Right ventricle myocardium inferior (tissue), 1 donor: ENCODE results near the gene MYOCOS. TPM values are rescaled to one million over a fixed set of nuclear protein-coding genes. Genes with fewer than 3 reads are reported as not detected.
"Not testable (repeated sequence)": the region's sequence is repeated elsewhere in the genome, so short reads cannot be mapped to it uniquely, and the experiment has no call there.

Experiments used
- ATAC-seq: fragments of 200-7000 bp; cut with Tn5 transposase; one replicate; pipeline ENCODE4 v1.9.1; 2020; ENCODE audit warnings: mild to moderate bottlenecking, moderate library complexity
- DNase-seq: peaks from one replicate; pipeline ENCODE4 v3.0.0; 2021; ENCODE audit errors: missing footprints
- intact Hi-C: fragments of 100-400 bp; cut with DNase I; formaldehyde crosslinking; loops from one replicate; pipeline ENCODE4 v1.11.0; 2022
- total RNA-seq: library from RNA; stranded (reverse); fragmentation: NEBNext Ultra II Directional; extraction: Animal tissue kit (Norgen Biotek cat#: 25700); gene quantifications from one replicate; pipeline ENCODE4 v1.2.1, GENCODE V29; 2021
- donor health status: DM: no; HTN: yes; CAD: no; lungs with severe emphysema.

Gene MYOCOS
- total RNA-seq, 1 donor from 2014 or later = not detected

DNA sequence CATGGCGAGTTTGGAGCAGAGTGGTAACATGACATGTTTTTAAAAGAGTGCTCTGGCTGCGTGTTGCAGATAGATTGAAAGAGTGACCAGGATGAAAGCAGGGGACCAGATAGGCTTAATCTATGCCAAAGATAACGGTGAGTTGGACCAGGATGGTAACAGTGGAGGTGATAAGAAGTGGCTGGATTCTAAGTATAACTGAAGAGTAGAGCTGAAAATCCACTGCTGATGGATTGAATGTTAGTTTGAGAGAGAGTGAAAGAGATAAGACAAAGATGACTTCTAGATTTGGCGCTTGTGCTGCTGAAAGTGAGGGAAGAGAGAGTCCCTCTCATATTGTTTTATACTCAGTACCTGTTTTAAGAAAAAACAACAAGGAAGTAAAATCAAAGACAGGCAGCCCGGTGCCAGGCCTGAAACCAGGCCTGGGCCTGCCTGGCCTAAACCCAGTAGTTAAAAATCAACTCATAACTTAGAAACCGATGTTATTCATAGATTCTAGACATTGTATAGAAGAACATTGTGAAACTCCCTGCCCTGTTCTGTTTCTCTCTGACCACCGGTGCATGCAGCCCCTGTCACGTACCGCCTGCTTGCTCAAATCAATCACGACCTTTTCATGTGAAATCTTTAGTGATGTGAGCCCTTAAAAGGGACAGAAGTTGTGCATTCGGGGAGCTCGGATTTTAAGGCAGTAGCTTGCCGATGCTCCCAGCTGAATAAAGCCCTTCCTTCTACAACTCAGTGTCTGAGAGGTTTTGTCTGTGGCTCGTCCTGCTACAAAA is 6.7 kb upstream of the MYOCOS start:
- DNase-seq, intact Hi-C loops, ATAC-seq: not testable (repeated sequence)

DNA sequence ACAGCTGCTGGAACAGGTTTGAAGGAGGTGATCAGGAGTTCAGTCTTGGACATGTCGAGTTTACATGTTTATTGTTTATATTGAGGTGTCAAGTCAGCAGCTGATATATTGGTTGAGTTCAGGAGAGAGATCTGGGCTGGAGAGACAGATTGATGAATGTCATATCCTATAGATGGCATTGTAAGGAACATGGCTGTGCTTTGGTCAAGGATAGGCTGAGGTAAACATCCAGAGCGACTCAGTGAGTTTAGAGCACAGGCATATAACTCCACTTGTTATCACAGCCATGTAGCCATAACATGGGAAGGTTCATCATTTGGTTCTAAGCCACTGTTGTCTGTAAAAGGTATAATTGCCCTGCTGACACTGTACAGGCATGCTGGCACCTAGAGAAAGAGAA is 5.5 kb upstream of the MYOCOS start:
- intact Hi-C loops = no loop called here
- ATAC-seq (no peak), DNase-seq (no peak)

DNA sequence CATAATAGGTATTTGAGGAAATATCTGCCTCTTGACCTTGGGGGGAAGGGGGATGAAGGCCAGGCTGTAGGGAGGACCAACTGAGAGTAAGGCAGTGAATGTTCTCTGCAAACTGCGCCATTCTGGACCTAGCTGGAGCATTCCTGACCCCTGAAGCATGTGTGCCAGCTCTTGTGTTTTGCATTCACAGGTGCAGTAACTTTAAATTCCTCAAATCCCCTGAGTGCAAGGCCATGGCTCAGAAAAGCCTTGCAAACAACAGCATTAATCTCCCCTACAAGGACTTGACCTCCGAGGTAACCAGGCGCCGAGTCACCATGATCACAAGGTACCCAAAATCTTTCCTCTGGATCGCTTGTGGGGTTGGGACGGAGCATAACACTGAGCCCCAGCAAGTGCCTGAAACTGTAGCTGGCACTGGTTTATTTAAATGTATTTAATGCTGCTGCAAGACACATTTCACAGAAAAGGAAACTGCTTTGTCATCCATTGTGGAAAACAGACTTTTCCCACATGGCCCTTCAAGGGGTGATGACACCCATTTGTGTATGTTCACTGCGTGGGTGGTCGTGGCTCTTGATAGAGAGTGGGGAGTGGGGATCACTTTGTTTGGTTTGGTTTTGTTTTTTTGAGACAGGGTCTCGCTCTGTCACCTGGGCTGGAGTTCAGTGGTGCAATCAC is 1.7 kb downstream of the MYOCOS start:
- no peak for DNase-seq
- intact Hi-C loops = no loop called here
- no peak for ATAC-seq

DNA sequence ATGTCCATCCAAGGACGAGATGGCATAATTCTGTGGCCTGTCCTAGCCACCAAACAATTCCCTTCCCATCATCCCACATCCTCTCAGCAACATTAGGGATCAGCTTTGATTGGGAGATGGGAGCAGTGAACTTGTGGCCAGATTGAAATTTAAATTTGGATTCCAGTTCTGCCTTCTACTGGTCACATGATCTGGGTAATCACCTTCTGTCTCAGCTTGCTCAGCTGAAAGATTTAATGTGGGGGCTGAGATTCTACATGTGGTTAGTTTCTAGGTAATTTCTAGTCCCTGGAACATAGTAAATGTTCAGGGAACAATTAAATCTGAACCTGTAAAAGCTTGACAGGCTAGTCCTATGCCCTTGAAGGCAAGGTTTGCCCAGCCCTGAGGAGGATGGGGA is 3.2 kb downstream of the MYOCOS start:
- intact Hi-C loops = no loop called here
- ATAC-seq = no peak
- no peak for DNase-seq

DNA sequence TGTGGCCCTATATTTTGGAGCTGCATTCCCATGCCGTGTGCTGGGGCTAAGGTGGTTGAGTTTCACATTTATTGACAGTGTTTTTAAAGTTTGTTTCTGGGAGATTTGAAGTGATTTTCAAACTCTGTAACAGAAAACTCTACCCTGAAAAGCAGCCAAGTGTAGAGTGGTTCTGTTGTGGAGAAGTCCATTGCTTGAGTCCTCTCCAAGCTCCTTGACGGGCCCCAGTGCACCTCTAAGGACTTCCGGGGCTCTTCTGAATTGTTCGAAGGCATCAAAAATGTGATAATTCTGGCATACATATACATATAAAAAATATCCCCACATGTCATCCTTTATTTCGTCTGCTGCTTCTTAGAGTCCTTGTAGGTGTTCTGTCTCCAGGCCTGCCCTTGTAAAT is 5.0 kb downstream of the MYOCOS start:
- DNase-seq = no peak
- ATAC-seq = no peak
- intact Hi-C loops = no loop called here

DNA sequence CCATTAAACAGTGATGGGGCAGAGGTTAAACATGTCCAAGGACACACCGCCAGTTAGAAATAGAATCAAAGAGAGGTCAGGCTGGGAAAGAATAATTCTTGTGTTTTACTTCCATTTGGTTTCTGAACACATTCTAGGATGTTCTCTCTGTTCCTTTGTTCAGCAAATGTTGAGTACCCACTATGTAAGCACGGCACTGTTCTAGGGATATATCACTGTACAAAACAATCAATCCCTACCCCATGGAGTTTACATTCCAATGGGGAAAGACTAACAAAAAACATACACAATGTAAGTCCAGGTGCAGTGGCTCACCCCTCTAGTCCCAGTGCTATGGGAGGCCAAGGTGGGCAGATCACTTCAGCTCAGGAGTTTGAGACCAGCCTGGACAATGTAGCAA is 6.2 kb downstream of the MYOCOS start:
- no peak for ATAC-seq
- no peak for DNase-seq
- intact Hi-C loops = no loop called here

DNA sequence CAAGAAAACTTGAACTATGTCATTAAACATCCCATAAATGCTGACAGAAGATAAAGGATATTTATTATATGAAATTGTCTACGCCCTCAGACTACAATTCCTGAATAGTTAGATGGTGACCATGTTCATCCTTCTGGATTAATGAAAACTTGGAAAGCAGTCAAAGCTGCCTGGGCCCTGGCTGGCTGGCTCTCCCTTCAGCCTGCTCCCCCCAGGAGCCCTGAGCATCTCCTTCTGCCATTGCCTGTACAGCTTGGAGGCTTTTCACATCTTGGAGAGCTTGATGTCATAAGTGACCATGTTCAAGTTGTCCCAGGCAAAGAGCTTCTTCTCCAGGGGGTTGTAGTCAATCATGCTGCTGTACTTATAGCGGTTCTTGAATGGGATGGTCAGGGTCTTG is 13.6 kb downstream of the MYOCOS start:
- no peak for DNase-seq
- intact Hi-C loops = no loop called here
- no peak for ATAC-seq

DNA sequence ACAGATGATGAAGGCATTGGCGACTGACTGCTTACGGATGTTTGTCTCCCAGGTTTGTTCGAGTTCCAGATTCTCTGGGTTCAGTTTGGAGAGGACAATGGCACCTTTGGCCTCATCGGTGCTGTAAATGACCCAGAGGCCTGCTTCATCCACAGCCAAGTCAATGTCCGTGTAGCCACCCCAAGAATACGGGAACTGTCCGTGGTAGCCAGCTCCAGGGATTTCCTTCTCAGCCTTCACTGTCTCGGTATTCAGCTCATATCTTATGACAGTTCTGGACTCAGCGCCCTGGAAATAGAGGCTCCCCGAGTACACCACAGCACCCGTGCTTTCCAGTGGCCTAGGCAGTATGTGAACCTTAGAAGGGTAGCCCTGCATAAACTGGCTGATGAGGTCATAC is 14.1 kb downstream of the MYOCOS start:
- DNase-seq = no peak
- intact Hi-C loops = no loop called here
- ATAC-seq = no peak

DNA sequence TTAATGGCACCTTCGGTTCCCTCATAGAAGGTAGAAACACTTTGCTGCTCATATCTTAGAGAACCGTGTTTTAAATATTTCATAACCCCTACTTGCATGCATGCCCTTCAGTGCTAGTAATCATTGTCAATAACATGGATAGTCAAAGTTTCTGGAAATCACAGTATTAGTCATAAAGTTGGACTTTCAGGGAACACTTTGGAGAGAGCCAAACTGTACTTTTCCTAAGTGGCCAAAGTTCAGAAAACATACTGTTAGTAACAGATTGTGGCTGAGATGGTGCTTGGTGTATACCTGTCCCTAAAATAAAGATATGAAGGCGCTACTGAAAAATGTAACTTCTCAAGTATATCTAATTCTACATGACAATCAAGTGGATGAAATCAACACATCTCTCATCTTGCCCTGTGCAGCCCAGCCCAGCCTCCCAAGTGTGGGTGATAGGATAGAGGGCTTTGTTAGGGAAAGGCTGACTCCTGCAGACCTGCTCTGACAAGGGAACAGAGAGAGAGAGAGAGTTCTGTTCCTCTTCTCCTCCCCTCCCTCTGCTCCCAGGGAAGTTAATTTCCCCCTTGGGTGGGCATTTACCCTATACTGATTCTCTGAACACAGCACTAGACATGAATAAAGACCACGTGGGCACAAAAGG is 16.0 kb downstream of the MYOCOS start:
- ATAC-seq (no peak), DNase-seq (no peak)
- intact Hi-C loops = no loop called here

DNA sequence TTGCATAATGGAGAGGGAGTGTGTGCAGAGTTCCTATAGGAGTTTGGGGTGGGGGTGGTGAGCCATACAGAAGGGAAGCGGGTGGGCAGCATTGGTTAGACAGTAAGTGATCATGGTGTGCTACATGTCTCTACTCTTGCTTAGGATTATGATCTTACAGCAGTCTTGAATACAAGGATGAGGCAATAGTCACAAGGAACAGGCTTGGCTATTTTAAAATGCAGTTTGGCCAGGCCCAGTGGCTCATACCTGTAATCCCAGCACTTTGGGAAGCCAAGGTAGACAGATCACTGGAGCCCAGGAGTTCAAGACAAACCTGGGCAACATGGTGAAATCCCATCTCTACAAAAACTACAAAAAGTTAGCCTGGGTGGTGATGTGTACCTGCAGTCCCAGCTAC is 18.2 kb downstream of the MYOCOS start:
- DNase-seq (no peak), ATAC-seq (no peak)
- intact Hi-C loops = no loop called here

DNA sequence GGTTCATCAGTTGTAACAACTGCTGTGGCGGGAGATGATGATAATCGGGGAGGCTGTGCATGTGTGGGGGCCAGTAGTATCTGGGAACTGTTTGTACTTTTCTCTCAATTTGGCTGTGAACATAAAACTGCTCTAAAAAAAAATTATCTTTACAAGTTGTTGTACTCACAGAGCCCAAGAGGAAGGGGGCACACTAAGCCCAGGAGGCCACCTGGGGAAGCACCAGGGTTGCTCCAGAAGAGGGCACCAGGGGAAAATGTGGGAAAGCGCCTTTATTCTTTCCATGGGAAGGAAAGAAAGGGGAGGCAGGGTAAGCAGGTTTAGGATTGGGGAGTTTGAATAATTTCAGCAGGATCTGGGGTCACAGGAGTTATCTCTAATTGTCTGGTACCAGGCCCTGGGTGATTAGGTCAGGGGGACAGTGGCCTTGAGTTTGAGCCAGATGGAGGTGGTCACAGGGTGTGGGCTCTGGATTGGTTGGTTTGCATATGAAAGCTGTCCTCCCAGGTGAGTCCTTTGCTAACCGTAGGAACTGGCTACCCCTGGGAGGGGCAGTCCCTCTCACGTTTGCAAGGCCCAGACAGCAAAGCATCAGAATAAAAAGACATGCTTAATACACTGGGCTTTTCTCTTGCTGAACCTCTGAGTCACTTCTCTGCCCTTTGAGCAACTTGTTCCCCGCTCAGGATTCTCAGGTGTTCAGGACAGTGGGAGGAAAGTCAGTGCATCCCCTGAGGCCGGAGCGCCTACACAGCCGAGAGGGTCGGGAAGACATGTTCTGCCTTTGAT is 19.2 kb downstream of the MYOCOS start:
- intact Hi-C loops = no loop called here
- ATAC-seq = no peak
- DNase-seq = no peak

DNA sequence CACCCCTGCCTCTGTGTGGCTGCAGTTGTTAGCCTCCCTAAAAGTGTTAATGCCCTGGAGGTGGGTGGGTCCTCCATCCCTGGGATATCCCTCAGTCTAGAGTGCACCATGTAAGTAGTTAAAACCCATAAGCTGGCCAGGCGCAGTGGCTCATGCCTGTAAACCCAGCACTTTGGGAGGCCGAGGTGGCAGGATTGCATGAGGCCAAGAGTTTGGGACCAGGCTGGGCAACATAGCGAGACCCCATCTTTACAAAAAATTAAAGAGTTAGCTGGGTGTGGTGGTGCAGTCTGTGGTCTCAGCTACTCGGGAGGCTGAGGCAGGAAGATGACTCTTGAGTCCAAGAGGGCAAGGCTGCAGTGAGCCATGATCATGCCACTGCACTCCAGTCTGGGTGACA is 20.2 kb downstream of the MYOCOS start:
- ATAC-seq = no peak
- intact Hi-C loops = no loop called here
- DNase-seq = no peak

DNA sequence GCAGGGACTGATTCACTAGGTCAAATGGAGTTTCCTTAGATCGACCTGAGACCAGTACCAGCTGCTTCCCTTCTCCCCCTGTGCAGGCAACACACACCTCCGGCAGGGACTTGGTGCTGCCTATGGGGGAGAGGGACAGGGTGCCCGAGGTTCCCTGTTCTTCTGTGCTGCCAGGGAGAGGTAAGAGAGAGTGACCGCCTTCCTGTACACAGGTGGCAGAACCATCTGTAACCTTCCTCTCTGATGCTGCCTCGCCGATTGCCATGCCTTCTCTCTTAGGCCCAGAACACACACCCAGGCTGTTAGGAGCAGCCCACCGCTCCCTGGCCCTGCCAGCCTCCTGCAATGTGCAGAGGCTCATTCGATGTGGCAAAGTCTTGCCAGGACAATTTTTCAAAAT is 21.1 kb downstream of the MYOCOS start:
- intact Hi-C loops = no loop called here
- no peak for ATAC-seq

DNA sequence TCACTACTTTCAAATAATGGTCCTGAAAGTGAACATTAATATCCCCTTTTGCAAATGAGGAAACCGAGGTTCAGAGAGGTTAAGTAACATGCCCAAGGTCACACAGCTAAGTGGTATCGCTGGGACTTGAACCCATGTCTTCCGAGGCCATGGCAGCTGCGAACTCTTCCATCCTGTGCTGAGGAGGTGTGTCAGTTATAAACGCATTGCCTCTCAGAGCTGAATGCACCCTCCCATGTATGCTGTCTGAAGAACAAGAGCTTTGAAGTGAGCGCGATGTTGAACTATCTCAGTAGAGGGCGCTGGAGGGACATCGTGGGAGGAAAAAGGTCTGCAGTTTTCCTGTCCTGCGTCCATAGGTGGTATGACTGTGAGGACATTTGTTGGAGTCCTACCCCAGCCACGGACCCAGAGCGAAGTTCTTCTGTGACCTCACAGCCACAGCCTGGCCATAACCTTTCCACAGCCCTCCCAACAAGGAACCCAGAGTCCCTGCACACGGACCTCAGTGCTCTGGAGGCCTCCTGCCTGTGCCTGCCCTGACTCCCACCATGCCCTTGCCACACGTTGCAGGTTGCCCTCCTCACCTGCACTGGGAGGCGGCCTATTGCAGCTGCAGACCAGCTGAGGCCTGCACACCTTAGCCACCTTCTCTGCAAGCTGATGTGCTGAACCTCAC is 22.9 kb downstream of the MYOCOS start:
- ATAC-seq (peak; percentile 80), DNase-seq (no peak)
- intact Hi-C loops = loop anchor here (1.0 to 2.0 kb wide), 3 partner anchors 72 to 340 kb away; partner anchors contain the start of gene VAMP4

More for the DNA sequence above, 21.1 kb downstream of the MYOCOS start:
- no peak for DNase-seq

DNA sequence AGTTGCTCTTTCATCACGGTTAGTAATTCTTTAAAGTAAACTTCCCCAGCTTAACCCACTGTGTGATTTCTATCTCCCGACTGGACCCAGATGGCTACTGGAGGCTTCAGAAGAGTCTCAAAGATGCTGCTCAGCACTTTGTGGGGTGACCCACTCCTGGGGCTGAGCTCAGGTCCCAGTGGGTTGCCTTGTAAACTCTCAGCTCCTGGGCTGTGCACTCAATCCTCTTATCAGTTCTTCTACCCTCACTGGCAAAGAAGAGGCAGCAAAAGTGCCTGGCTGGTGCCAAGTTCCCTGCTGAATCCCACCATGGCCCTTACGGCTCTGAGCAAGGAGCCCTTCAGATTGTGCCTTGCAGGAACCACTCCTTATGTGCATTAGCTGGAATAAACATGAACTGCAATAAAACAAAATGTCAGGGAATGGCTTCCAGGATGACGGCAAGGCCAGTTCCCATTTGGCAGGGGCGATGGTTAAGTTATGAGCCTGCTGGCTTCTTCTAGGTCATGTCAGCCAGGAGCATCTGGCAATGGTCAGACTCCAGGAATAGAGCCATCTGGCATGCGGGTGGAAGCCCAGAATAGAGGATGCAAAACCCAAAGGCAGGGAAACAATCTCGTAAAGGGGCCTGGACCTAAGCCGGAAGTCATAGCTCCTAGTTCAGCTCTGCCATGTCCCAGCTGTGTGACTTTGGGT is 23.7 kb downstream of the MYOCOS start:
- DNase-seq (peak; percentile 80), ATAC-seq (peak; percentile 94)
- intact Hi-C loops = loop anchor here (1.0 to 2.0 kb wide), 3 partner anchors 72 to 339 kb away; partner anchors contain the start of gene VAMP4

DNA sequence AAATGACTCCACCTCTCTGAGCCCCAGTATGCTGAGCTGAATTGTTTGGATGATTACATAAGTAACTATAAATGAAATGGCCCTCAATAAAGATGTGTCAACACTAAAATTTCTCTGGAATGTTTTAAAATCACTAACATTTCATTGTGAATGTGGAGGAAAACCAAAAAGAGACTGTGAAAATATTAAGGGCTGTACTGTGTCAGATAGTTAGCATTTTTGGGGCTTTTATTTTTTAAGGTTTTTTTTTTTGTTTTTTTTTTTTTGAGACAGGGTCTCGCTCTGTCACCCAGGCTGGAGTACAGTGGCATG is 24.2 kb downstream of the MYOCOS start:
- DNase-seq (no peak), ATAC-seq (no peak)
- intact Hi-C loops = no loop called here

DNA sequence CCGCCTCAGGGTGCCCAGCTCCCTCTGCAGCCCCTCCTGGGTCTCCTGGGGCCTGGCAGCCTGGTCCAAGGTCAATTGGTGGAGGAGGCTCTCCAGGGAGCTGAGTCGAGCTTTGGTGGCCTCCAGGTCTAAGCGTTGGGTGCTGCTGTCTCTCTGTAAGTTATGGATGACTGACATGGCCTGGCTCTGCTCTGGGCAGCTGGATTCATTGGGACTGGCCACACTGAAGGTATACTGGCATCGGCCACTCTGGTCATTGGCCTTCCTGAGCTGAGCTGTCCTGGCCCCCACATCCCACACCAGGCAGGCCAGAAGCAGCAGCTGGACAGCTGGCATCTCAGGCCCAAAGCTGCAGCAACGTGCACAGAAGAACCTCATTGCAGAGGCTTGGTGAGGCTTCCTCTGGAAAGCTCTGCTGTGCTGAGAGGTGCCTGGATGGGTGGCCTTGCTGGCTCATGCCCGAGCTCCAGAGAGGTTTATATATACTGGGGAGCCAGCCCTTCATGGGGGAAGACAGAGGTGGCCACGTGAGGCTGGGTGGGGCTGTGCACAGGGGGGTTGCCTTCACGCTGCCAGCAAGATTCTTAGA is 30.3 kb downstream of the MYOCOS start, which contains the start of gene MYOC:
Gene MYOC (minus strand): TSS at position 455 of the 589 bp plus-strand sequence. CDS start 77 bp downstream, at position 378.
- DNase-seq (peak; percentile 54), ATAC-seq (peak; percentile 1)
- intact Hi-C loops = loop anchor here (5.0 kb wide), 1 partner anchor 130 kb away; the partner anchor contains the start of gene METTL13
